ENCODE results near the gene LYVE1.

- TF ChIP-seq CTCF (IDR thresholded peaks at IDR 0.05) (no peak), POLR2A (IDR thresholded peaks at IDR 0.05) (no peak)
Measured at GRCh38 chr11:10564030-10564429, 4.4 kb downstream of the LYVE1 start.
